Ovary (tissue), 3 donors: Measurements from ENCODE around the gene YPEL4.

Experiments used
- EP300 ChIP-seq: sonication (generic); formaldehyde crosslinking; IDR thresholded peaks from one replicate; pipeline ENCODE4 v1.6.1; 2017; ENCODE audit warnings: antibody characterized with exemption
- POLR2A ChIP-seq: fragments of 450-650 bp; IDR thresholded peaks from one replicate; pipeline ENCODE4 v1.6.1; 2017; ENCODE audit warnings: antibody characterized with exemption, mild to moderate bottlenecking, moderate library complexity
- TF ChIP-seq, protein P1 (sequence below), 3 donors: fragments of 450-650 bp in 2 of 3; fragments of 200-600 bp in 1 of 3; IDR thresholded peaks; one replicate each; pipeline versions ENCODE4 v1.5.1 to v1.8.0; 2016 to 2022; ENCODE audit warnings: antibody characterized with exemption in 3 of 3, mild to moderate bottlenecking in 1 of 3
- donor health status: DM: no; HTN: no; CAD: no.

- TF ChIP-seq, protein P1, sequence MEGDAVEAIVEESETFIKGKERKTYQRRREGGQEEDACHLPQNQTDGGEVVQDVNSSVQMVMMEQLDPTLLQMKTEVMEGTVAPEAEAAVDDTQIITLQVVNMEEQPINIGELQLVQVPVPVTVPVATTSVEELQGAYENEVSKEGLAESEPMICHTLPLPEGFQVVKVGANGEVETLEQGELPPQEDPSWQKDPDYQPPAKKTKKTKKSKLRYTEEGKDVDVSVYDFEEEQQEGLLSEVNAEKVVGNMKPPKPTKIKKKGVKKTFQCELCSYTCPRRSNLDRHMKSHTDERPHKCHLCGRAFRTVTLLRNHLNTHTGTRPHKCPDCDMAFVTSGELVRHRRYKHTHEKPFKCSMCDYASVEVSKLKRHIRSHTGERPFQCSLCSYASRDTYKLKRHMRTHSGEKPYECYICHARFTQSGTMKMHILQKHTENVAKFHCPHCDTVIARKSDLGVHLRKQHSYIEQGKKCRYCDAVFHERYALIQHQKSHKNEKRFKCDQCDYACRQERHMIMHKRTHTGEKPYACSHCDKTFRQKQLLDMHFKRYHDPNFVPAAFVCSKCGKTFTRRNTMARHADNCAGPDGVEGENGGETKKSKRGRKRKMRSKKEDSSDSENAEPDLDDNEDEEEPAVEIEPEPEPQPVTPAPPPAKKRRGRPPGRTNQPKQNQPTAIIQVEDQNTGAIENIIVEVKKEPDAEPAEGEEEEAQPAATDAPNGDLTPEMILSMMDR (IDR thresholded peaks at IDR 0.05): no peak
- no peak for TF ChIP-seq EP300
- no peak for TF ChIP-seq POLR2A
These were observed 45.2 kb downstream of the YPEL4 start for GRCh38 chr11:57604296-57605027.
